NCI-H2081 treated with DMSO at 0.1 percent for 48 hours (cell line): ENCODE data around the gene CLCN6.
A peak's percentile ranks its signal among the peaks of the same experiment; 100 is the strongest.
"Not testable (repeated sequence)": the region's sequence is repeated elsewhere in the genome, so short reads cannot be mapped to it uniquely, and the experiment has no call there.

ENCODE experiments used
- DNase-seq: peaks from one replicate; lab custom pipeline; 2025; lab: John Stamatoyannopoulos, UW

The CLCN6 gene

GRCh38 chr1:11795238-11795890 lies 10.6 kb upstream of the CLCN6 start:
- DNase-seq: no peak

DNA sequence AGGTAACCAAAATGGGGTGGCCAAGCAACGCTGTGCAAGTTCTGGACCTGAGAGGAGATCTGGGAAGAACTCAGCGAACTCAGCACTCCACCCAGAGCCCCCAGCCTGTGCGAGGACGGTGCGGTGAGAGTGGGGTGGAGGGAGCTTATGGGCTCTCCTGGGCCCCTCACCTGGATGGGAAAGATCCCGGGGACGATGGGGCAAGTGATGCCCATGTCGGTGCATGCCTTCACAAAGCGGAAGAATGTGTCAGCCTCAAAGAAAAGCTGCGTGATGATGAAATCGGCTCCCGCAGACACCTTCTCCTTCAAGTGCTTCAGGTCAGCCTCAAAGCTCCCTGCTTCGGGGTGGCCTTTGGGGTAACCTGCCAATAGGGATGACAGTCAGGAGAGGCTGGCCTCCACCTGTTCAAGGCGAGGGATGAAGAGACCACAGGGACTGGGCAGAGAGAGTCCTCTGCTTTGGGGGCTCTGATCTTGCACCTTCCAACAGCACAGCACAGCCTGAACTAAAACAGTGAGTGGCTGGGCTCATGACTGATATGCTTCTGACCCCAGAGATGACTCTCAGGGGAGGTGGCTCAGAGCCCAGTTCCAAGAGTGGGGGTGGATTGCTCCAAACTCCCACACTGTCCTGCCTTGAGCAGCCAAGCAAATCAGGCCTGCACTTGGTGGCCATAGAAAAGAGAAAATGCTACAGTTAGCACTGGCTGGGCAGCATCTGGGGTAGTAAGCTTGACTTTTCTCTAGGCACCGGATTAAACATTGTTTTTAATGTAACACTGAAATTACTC lies 9.8 kb upstream of the CLCN6 start:
- no peak for DNase-seq

DNA sequence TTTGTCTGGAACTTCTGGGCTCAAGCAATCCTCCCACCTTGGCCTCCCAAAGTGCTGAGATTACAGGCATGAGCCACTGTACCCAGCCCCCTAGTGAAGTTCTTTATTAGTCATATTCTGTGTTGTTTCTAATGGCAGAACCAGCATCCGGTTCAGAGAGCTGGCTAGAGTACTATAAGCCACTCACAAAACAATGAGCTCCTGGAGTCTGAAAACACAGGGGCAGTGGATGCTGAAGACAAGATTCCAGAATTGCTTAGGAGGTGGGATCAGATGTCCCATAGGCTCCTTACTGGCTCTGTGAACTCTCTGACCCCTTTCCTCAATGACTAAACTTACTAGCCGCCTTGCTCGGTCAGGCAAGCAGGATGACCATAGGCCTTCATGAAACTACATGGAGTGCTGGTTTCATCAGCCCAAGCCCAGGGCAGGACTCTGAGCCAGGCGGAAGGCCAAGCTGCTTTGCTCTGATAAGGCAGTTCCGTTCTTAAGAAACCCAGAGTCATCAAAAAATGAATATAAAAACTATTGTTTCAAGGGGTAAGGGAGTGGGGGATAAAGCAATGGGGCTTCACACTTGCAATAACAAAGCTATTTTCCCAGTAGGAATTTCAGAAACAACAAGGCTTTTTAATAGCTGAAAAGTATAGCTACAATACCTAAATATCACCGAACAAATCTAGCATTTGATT lies 8.3 kb upstream of the CLCN6 start:
- DNase-seq: no peak

DNA sequence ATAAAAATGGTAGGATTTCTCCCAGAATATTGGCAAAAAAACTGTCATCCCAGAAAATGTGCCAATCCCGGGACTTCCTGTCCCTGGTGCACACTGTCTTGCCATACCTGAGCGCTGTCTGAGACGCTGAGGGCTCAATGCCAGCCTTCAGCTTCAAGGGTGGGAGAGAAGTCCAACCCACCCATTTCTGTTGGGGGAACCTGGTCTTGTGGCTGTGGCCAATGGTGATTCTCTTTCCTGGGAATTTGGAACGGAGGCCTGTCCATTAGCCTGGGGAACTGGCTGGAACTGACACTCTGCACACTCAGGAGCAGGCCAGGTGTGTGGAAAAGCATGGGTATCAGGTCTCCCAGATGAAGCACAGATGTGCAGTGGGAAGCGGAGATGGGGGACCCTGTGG lies 6.9 kb upstream of the CLCN6 start:
- DNase-seq: no peak

- no peak for DNase-seq
These were observed 6.1 kb upstream of the CLCN6 start for GRCh38 chr1:11799896-11800295.

- DNase-seq: no peak
These were observed 5.6 kb upstream of the CLCN6 start for GRCh38 chr1:11800391-11800755.

DNA sequence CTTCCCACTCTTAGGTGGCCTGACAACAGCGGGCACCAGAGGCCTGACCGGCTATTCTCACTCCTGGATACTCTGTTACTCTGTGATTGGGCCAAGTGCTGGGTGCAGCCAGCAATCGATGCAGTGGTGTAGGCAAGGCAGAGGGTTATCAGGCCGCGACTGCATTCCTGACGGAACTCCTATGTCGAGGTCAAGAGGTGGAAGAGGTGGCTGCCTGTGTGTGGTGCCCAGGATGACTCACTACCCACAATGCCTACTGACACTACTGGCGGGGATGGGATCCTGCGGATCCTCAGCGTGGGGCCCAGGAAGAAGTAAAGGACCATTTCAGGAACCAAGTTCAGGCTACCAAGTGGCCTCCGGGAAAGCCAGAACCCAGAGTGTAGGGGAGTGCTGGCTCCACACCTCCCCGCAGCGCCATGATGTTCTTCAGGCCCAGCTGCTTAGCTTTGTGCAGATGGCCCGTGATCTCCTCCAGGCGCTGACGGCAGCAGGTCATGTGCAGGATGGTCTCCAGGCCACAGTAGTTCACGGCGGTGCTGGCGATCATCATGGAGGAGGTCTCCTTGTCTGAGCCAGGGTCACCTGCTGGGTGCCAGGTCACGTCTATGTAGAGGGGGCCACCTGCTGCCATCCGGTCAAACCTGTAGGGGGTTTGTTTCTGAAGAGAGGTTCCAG lies 5.1 kb upstream of the CLCN6 start:
- DNase-seq: no peak

DNA sequence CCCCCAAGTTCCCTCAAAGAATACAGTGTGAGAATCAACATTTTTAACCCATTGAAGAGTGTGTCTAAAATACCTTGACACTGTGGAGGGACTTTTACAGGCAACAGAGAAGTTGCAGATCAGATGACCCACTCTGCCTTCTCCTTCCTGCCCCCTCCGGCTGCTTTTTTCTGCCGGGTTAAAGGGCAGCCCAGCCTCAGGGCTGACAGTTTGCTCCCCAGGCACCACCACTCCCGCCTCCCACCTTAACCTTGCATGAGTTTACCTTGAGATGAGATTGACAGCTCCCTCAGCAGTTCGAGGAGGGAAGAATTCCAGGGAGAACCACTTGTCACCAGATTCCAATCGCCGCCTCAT lies 3.4 kb upstream of the CLCN6 start:
- no peak for DNase-seq

GRCh38 chr1:11802973-11803885 lies 2.8 kb upstream of the CLCN6 start:
- DNase-seq: no peak

DNA sequence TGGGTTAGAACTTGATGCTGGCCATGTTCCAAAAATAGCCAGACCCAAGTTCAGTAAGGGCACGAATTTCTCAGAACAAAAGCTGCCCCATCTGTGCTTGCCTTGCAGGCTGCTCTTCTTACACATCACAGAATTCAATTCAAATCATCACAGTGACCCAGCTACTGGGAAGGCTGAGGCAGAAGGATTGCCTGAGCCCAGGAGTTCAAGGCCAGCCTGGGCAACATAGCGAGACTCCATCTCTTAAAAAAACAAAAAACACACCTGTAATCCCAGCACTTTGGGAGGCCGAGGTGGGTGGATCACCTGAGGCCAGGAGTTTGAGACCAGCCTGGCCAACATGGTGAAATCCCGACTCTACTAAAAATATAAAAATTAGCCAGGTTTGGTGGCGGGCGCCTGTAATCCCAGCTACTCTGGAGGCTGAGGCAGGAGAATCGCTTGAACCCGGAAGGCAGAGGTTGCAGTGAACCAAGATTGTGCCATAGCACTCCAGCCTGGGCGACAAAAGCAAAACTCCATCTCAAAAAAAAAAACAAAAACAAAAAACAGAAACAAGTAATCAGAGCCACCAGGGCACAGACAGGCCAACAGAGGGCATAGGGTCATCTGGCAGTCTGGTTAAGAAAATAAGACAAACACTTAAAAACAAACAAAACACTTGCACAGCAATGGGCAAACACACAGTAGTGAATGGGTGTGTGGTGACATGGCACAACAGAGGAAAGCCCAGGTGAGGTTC lies 1.9 kb upstream of the CLCN6 start:
- not testable (repeated sequence) for DNase-seq

DNA sequence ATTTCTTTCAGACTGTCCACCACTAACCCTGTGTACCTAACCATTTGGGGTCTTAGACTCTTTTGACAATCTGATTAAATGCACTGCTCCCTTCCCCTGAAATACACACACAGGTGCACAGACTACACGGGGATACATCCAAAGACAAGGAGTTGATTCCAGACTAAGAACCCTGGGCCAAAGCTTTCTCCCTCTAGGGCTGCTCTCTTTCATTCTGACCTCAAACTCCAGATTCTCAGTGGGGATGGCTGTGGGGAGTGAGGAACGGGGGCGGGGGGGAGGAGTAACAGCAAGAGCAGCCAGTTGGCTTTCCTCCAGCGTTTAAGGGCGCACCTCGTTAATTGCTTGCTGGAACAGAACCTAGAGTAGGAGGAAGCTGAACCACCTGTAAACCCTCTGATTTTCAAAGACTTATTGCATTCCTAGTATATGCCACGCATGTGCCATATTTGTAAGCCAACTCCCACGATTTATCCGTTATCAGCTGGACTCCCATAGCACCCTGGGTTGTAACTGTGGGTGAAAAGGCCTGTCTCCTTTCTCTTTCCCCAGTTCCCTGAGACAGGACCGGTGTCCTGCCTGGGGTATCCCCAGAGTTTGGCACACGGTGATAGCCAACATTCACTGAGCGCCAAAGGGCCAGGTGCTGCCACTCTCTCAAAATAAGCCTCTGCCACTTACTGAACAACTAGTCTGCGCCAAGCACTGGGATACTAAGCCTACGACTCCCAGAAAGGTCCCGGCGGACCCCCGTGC lies 1.1 kb upstream of the CLCN6 start:
- peak; percentile 60 for DNase-seq

DNA sequence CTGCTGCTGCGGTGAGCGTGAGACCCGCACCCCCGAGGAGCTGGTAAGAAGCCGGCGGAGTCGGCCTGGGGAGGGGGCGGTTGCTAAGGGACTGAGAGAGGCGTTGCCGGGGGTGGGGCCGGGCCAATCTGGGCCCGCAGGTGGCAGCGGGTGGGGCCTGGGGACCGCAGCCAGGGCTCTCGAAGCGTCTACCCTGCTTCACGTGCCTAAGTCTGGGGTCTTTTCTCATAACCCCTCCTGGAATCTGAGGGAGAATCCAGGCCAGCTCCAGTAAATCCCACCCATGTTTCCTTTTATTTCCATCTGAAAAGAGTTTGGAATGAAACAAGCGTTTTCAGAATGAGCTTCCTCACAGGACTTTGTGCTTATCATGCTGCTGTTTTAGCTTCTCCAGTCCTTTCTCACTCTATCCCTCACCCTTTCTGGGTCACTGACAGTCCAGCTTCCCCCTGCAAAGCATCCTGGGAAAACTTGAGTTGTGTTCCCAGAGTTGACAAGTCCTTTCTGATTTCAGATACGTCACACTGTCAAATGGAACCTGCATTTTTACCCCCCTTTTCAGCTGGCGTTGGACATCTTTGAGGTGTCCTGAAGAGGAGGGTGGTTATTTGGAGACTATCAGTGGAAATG lies 431 bp downstream of the CLCN6 start:
- DNase-seq: no peak

- DNase-seq: no peak
These were observed 1.1 kb downstream of the CLCN6 start for GRCh38 chr1:11807133-11807532.

DNA sequence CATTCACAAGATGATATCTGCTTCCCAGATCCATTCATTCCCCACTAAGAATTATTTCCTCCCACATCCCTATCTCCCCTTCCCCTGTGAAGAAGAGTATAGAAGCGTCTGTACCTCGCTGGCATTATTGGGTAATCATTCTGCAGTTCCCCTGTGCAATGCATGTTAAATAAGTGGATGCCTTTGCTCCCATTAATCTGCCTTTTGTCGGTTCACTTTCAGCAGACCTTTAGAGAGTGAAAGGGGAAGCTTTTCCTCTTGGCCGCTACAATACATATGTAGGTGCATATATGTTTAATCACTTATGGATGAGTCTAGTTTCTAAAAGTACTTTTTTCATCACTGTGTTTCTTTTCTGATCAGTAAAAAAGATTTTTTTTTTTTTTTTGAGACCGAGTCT lies 7.0 kb downstream of the CLCN6 start:
- DNase-seq: no peak

DNA sequence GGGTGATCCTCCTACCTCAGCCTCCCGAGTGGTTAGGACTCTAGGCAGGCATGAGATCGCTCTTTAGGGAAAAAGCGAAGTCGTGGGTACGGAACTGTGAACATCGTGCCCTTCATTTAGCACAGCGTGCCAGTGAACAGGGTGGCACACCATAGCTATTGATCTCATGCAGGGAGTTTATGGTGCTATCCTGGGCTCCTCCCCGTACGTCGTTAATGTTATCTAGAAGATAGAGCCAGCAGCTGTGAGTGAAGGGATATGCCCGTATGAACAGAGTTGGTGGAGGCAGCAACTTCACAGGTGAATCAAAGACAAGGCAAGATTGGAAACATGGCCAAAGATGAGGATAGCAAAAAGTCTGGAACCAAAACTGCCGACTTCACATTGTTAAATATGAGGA lies 11.2 kb downstream of the CLCN6 start:
- DNase-seq: no peak

GRCh38 chr1:11822091-11822490 lies 16.1 kb downstream of the CLCN6 start:
- DNase-seq: no peak

DNA sequence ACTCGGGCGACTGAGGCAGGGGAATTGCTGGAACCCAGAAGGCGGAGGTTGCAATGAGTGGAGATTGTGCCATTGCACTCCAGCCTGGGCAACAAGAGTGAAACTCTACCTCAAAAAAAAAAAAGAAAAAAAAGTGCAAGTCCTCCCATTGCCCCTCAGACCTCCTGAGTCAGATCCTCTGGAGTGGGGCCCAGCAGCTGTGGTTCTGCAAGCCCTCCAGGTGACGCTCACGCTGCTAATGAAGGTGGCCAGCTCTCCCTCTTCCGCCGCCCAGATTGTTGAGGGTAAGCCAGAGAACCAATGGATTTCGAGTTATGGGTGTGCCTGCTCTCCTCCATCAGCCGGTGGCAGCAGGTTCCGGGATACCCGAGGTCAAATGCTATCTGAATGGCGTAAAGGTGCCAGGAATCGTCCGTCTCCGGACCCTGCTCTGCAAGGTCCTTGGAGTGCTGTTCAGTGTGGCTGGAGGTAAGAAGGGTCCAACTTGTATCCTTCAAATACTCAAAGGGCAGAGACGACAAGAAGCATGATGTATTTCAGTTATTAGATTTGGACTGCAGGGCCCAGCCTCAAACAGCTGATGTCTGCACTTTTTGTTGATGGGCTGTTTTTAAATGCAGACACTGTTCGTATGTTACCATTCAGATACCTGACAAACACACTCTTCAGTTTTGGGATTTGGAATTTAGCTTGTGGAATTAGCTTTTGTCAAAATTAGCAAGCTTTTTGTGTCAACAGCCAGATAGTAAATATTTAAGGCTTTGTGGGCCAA lies 17.6 kb downstream of the CLCN6 start:
- no peak for DNase-seq

GRCh38 chr1:11825131-11825530 lies 19.1 kb downstream of the CLCN6 start:
- DNase-seq: no peak

- DNase-seq: no peak
These were observed 21.0 kb downstream of the CLCN6 start for GRCh38 chr1:11826946-11827345.
